ENCODE measurements around the gene ZIC1.

DNA sequence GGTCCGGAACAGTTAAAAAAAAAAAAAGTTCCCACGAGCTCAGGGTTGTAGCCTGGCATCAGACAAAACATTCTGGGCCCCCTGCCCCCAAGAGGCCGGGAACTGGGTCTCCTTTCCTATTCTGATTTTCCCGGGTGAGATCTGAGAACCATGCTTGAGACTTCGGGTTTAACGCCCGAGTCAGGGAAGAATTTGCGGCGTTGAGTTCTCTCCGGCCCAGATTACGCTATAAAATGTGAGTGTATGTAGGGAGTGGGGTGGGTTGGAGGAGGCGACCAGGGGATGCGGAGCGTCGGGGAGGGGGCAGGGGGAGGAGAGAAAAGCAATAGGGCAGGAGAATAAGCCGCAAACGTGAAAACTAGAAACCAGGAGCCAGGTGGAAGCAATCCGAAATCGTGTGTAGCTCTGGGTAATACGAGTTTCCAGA lies 2.7 kb downstream of the ZIC1 start:
- TF ChIP-seq CTCF (conservative IDR thresholded peaks at IDR 0.05; ENCODE audit: low read depth in 2 of 2) (no peak), EZH2phosphoT487 (IDR thresholded peaks at IDR 0.05; ENCODE audit: unreplicated experiment) (peak; percentile 85), EZH2 (IDR thresholded peaks at IDR 0.05; ENCODE audit: low read depth, unreplicated experiment) (peak; percentile 68), POLR2AphosphoS5 (IDR thresholded peaks at IDR 0.05; ENCODE audit: low read depth) (no peak), CREB1 (CRISPR knock-in tag; IDR thresholded peaks at IDR 0.05; ENCODE audit: low read depth) (no peak), REST (IDR thresholded peaks at IDR 0.05; ENCODE audit: unreplicated experiment) (no peak), JUNB (IDR thresholded peaks at IDR 0.05; ENCODE audit: unreplicated experiment) (no peak), ETS1 (IDR thresholded peaks at IDR 0.05) (no peak), STAT1 (IDR thresholded peaks at IDR 0.05; ENCODE audit: unreplicated experiment) (no peak), NANOG (IDR thresholded peaks at IDR 0.05; ENCODE audit: borderline replicate concordance) (no peak), ZNF331 (CRISPR knock-in tag; IDR thresholded peaks at IDR 0.05; ENCODE audit: low read depth) (no peak), ZNF114 (CRISPR knock-in tag; IDR thresholded peaks at IDR 0.05) (no peak)
- TF ChIP-seq, protein P1, sequence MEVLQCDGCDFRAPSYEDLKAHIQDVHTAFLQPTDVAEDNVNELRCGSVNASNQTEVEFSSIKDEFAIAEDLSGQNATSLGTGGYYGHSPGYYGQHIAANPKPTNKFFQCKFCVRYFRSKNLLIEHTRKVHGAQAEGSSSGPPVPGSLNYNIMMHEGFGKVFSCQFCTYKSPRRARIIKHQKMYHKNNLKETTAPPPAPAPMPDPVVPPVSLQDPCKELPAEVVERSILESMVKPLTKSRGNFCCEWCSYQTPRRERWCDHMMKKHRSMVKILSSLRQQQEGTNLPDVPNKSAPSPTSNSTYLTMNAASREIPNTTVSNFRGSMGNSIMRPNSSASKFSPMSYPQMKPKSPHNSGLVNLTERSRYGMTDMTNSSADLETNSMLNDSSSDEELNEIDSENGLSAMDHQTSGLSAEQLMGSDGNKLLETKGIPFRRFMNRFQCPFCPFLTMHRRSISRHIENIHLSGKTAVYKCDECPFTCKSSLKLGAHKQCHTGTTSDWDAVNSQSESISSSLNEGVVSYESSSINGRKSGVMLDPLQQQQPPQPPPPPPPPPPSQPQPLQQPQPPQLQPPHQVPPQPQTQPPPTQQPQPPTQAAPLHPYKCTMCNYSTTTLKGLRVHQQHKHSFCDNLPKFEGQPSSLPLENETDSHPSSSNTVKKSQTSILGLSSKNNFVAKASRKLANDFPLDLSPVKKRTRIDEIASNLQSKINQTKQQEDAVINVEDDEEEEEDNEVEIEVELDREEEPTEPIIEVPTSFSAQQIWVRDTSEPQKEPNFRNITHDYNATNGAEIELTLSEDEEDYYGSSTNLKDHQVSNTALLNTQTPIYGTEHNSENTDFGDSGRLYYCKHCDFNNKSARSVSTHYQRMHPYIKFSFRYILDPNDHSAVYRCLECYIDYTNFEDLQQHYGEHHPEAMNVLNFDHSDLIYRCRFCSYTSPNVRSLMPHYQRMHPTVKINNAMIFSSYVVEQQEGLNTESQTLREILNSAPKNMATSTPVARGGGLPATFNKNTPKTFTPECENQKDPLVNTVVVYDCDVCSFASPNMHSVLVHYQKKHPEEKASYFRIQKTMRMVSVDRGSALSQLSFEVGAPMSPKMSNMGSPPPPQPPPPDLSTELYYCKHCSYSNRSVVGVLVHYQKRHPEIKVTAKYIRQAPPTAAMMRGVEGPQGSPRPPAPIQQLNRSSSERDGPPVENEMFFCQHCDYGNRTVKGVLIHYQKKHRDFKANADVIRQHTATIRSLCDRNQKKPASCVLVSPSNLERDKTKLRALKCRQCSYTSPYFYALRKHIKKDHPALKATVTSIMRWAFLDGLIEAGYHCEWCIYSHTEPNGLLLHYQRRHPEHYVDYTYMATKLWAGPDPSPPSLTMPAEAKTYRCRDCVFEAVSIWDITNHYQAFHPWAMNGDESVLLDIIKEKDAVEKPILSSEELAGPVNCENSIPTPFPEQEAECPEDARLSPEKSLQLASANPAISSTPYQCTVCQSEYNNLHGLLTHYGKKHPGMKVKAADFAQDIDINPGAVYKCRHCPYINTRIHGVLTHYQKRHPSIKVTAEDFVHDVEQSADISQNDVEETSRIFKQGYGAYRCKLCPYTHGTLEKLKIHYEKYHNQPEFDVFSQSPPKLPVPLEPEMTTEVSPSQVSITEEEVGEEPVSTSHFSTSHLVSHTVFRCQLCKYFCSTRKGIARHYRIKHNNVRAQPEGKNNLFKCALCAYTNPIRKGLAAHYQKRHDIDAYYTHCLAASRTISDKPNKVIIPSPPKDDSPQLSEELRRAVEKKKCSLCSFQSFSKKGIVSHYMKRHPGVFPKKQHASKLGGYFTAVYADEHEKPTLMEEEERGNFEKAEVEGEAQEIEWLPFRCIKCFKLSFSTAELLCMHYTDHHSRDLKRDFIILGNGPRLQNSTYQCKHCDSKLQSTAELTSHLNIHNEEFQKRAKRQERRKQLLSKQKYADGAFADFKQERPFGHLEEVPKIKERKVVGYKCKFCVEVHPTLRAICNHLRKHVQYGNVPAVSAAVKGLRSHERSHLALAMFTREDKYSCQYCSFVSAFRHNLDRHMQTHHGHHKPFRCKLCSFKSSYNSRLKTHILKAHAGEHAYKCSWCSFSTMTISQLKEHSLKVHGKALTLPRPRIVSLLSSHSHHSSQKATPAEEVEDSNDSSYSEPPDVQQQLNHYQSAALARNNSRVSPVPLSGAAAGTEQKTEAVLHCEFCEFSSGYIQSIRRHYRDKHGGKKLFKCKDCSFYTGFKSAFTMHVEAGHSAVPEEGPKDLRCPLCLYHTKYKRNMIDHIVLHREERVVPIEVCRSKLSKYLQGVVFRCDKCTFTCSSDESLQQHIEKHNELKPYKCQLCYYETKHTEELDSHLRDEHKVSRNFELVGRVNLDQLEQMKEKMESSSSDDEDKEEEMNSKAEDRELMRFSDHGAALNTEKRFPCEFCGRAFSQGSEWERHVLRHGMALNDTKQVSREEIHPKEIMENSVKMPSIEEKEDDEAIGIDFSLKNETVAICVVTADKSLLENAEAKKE (CRISPR knock-in tag; IDR thresholded peaks at IDR 0.05), result no peak
